Measurements from ENCODE around the gene DGCR2.
A peak's percentile ranks its signal among the peaks of the same experiment; 100 is the strongest.
"Not testable (repeated sequence)": the region's sequence is repeated elsewhere in the genome, so short reads cannot be mapped to it uniquely, and the experiment has no call there.

Gene DGCR2, protein sequence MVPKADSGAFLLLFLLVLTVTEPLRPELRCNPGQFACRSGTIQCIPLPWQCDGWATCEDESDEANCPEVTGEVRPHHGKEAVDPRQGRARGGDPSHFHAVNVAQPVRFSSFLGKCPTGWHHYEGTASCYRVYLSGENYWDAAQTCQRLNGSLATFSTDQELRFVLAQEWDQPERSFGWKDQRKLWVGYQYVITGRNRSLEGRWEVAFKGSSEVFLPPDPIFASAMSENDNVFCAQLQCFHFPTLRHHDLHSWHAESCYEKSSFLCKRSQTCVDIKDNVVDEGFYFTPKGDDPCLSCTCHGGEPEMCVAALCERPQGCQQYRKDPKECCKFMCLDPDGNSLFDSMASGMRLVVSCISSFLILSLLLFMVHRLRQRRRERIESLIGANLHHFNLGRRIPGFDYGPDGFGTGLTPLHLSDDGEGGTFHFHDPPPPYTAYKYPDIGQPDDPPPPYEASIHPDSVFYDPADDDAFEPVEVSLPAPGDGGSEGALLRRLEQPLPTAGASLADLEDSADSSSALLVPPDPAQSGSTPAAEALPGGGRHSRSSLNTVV

DNA sequence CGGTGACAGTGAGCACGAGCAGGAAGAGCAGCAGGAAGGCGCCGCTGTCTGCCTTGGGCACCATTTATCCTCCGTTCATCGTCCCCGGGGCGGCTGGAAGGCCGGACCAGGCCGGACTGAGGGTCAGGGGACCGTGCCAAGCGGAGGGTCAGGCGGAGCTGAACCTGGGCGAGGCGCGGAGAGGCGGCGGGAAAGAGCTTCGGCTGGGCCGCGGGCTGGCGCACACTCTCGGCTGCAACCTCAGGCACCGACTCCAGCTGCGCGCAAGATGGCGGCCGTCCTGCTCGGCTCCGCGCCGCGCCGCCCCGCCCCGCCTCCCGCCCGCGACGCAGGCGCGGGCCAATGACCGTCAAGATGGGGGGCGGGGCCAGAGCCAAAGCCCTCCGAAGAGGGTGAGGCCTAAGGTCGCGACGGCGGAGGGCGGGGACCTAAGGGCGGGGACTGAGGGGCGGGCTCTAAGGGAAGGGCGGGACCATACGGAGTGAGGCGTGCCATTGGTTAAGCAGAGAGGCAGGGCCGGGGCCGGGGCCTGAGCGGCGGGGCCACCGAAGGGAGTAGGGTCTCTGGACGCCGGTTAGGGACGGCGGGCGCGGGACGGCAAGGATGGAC lies at the start of gene DGCR2:
Gene DGCR2, minus strand, starts transcription at position 270 of the 609 bp plus-strand sequence. Its CDS starts 206 bp downstream, at position 64.
- DNase-seq, result peak; percentile 87

DNA sequence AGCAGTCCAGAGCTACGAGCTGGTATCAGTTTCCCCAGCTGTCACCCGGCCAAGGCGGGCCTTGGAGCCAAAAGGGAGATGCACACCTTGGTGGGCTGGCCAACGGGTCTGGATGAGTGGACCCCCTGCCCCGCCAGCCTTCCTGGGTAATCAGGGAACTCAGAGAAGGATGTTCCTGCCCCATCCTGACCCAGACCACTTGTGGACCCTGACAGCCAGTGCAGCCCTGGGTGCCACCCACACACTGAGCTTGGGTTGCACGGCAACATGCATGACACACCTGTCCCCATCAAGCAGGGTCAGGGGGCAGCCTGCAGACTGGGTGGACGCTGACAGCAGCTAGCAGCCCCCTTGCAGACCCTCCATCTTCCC lies 47.7 kb upstream of the DGCR2 start:
- no peak for DNase-seq

DNA sequence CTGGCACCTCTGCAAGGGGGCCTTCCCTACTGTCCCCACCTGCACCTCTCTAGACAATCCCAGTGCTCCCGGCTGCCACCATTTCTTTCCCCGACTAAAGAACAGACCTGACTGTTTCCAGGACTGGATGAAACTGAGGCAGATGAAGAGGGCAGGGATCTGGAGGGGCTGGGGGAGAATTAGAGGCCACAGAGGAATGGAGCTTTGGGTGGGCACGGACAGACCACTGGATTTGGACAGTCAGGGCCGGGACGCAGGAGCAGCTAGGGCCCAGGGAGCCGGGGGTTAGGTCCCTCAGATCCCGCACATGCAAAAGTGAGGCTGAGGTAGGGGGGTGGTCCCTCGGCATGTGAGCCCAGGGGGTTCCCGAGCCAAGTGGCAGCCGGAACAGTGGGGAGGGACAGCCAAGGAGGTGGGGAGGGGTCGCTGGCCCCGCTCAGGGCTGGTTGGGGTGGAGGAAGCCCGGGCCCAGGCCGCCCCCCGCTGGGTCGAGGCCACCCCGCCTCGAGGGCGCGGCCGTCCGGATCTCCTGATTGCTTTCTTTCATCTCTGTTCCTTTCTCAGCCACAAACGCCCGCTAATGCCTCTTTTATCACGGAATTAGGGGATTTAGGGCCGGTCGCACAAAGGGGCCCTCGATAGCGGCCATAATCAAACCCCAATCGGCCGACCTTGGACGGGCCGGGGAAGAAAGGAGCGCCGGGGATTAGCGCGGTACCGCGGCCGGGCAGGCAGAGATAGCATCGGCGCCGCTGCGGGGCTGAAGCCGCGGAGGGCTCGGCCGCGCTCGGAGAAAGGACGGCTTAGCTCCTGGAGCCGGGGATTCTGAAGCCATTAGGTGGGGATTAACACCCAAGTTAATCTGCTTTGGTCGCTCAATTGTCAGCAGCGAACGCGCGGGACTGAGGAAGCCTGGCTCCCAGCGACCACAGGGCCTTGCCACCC lies 47.1 kb upstream of the DGCR2 start:
- no peak for DNase-seq

DNA sequence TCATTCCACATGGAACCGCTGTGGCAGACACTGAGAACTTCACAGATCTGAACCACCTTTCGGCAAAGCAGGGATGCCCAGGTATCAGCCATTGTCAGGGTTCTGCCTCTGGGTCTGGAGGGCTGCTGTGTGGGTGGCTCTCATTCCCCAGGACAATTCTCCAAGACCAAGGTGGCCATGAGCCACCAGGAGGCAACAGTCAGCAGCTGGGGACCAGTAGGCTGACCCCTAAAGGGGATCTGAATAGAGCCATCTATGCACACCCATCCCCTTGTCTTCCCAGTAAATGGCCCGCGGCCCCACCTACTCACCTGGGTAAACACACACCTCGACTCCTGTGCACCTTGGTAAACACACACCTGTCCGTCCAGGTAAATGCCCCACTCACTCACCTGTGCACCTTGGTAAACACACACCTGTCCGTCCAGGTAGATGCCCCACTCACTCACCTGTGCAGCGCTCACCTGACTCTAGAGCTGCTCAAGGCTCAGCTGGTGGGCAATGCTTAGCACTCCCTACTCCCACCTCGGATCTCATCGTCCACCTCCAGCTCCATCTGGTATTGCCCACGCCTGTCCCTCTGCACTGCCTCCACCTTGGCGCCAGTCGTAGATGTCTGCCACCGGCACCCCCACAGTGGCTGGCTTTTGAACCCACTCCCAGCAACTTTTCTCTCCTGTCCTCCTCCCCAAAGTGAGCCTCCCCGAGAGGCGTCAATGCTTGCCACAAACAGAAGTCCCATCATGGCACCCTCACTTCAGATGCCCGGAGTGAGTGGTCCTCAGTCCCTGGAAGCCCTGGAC lies 46.1 kb upstream of the DGCR2 start:
- no peak for DNase-seq

DNA sequence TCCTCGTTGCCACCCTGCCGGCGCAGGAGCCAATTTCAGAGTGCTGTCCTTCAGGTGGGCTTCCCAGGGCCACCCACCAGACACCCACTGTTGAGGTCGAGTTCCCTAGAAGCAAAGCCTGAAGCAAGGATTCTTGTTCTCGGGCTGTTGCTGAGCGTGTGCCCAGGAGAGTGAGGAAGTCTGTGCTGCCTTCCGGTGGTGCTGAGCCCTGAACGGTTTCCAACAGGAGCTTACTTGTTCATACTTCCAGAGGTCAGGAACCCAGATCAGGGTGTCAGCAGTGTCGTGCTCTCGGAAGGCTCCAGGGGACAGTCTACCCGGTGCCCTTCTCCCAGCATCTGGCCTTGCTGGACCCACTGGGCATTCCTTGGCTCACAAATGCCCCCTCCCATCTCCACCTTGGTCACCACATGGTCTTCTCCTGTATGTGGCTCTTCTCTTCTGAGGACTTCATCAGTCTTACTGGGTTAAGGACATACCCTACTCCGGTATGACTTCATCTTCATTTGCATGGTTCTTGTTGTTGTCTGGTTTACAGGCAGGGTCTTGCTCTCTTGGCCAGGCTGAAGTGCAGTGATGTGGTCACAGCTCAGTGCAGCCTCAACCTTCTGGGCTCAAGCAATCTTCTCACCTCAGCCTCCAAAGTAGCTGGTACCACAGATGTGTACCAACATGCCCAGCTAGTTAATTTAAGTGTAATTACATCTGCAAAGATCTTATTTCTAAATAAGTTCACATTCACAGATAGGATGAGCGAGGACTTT lies 45.1 kb upstream of the DGCR2 start:
- no peak for DNase-seq

DNA sequence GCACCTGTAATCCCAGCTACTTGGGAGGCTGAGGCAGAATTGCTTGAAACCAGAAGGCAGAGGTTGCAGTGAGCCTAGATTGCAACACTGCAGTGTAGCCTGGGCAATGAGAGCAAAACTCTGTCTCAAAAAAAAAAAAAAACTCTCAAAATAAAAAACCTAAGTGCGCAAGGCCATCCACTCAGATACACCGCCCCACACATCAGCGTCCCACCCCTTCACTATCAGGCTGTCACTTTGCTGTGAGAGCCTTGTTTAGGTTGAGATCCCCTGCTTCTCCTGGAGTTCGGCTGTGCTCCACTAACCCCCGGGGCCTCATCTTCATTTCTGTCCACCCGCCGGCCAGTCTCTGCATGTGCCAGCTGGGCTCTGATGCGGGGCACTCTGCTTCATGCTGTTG lies 44.2 kb upstream of the DGCR2 start:
- no peak for DNase-seq

DNA sequence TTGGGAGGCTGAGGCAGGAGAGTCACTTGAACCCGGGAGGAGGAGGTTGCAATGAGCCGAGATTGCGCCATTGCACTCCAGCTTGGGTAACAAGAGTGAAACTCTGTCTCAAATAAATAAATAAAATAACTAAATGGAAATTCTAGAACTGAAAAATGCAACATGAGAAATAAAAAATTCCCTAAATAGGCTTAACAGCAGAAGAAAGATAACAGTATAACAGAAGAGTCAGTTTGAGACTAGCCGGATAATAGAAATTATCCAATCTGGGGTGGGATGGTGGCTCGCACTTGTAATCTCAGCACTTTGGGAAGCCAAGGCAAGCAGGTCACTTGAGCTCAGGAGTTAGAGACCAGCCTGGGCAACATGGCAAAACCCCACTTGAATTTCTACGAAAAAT lies 42.2 kb upstream of the DGCR2 start:
- DNase-seq, result no peak

DNA sequence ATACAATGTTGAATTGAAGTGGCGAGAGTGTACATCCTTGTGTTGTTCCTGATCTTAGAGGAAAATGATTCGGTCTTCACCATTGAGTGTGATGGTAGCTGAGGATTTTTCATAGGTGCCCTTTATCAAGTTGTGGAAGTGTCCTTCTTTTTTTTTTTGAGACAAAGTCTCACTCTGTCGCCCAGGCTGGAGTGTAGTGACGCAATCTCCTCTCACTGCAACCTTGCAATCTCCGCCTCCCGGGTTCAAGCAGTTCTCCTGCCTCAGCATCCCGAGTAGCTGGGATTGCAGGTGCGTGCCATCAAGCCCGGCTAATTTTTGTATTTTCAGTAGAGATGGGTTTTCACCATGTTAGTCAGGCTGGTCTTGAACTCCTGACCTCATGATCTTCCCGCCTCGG lies 36.4 kb upstream of the DGCR2 start:
- not testable (repeated sequence) for DNase-seq

DNA sequence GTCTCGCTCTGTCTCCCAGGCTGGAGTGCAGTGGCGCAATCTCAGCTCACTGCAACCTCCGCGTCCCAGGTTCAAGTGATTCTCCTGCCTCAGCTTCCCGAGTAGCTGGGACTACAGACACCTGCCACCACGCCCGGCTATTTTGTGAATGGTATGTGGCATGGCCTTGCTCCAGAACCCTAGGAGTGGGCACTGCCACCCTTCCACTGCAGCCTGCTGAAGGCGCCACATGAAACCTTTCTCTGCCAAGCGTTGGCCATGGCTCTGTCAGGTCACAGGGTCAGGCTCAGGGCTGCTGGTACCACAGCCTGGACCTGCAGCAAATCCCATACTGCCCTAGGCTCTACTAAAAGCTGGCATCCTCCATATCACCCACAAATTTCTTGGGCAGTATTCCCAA lies 33.9 kb upstream of the DGCR2 start:
- DNase-seq, result not testable (repeated sequence)

DNA sequence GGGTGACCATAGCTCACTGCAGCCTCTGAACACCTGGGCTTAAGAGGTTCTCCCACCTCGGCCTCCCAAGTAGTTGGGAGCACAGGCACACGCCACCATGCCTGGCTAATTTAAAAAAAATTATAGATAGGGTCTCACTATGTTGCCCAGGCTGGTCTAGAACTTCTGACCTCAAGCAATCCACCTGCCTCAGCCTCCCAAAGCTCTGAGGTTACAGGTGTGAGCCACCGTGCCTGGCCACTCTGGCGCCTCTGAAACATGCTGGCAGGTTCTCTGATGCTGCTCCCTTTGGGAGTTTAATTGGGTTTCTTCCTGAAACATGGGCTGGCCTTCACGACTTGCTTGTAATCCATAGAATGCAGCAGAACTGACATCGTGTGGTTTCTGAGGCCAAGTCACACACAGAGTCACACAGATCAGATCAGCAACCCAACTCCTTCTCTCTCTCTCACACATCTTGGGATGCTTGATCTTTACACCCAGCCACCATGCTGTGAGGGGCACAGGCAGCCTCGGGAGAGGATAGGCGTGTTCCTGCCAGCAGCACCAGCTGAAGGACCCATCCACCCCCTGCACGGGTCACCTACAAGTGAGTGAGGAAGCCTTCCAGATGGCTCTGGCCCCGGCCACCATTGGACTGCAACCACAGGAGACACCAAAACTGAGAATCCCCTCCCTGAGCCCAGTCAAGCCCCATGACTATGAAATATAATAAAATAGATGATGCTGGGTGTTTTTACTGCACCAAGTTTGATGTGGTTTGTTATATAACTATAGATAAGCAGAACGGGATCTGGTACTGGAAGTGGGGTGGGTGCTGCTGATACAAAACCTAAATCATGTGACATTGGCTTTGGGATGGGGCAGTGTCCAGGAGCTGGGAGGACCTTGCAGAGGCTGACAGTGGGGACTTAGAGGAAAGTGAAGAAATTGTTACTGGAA lies 31.0 kb upstream of the DGCR2 start:
- no peak for DNase-seq

DNA sequence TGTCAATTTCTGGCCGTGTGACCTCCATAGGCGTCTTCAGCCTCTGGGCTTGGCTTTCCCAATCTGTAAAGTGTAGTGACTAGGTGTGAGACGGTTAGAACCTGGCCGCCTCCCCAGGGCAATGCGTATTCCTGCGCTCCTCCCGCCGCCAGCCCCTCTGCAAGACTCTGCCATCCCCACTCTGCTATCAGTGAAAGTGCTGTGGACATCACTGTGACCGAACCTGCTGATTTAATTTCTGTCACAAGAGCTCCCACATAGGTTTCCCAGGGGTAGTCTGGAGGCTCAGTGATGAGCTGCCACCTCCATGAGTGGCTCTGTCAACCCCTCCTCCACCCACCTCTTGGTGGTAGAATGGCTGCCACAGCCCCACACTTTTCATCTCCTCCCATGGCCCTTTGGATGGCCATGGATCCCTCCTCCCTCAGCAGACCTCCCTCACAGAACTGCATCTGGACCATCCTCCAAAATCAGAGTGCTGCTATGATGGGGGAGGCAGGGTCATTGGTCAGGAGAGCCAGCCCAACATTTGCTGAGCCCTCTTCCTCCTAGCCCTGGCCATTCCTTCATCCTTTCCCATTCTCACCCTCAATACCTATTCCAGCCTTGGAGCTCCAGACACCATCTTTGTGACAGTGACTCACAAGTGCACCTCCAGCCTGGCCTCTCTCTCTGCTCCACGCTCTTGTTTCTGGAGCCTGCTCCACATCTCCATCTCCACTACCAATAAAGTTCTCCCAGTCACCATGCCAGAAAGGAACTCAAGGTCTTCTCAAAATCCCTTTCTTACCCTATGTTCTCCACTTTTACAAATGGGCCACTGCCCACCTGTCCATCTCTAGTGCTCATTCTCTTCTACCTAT lies 29.3 kb upstream of the DGCR2 start:
- no peak for DNase-seq

DNA sequence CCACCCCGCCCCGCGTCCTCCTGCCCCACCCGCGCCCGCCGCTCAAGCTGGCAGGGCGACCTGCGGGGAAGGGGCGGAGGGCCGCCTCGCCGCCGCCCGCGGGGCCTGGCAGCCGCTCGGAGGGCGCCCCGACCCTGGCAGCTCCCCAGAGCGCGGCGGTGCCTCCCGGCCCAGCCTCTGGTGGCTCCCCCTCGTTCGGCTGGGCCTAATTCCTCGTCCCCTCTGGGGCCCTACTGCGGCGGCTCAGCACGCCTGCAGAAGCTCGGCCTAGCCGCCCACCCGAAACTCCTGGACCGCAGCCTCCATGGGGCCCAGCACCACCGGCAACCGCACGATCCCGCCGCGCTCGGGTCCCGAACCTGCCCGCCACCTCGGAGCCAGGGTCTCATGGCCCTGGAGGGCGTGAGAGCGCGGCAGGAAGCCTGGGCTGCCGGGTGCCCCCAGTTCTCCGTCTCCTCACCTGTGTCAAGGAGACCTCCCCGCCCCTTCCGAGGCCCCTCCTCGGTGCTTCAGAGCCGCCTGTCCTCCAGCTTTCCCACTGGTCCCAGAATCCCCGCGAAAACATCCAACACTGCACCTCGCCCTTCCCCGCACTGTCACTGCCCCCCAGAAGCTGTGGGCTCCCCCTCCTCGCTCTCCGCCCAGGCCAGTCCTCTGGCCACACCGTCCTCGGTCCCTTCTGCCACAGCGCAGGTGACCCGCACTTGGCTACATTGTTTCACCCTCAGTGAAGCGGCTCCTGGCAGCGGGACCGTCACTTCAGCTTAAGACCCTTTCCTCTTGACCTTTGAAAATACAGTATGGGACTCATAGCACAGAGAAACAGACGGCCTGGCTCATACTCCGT lies 28.5 kb upstream of the DGCR2 start:
- no peak for DNase-seq

DNA sequence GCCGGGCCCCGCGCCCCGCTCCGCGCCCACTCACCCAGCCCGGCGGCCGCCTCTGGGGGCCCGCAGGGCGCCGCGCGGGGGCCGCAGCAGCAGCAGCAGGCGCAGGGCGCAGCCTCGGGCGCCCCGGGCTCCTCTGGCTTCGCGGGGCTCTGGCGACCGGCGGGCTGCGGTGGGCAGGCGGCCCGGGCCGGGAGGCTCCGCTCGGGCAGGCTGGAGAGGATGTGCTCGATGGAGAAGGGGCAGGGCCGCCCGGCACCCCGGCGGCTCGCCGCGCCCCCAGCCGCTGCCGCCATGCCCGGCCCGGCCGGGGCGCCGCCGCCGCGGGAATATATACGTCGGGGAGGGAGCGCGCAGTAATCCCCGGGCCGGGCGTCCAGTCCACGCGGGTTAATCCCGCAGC lies 27.8 kb upstream of the DGCR2 start, which contains the start of gene GSC2:
Gene GSC2, minus strand, starts transcription at position 302 of the 400 bp plus-strand sequence. Its CDS starts 9 bp downstream, at position 293.
- no peak for DNase-seq

DNA sequence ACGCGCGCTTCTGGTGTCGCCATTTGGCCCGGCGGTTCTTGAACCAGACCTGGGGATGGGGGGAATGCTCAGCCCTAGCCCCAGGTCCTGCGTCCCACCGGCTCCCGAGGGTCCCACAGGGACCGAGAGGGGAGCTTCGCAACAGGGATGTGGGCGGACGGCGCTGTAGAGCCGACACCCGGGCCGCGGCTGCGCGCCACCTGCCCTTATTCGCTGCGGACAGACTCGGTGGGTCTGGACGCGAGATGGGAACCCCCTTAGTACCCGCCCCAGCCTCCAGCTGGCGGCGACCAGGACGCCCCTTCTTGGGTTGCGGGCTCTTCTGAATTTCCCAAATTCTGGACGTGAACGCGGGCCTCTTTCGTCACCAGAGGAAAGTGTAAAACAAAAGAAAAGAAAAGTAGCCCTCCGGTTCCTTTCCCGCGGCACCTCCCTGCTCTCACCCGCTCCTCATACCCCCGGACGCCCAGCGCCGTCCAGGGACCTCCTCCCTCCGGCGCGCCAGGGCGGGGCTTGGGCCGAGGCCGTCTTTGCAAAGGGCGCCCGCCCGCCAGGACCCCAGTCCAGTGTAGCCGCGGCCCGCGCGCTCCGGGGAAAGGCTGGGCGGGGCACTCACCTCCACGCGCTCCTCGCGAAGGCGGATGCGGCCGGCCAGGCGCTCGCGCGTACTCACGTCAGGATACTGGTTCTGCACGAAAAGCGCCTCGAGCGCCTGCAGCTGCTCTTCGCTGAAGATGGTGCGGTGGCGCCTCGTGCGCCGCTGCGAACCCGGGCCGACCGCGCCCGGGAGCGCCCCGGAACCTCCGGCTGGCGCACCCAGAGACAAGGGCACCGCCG lies 27.1 kb upstream of the DGCR2 start:
- no peak for DNase-seq

DNA sequence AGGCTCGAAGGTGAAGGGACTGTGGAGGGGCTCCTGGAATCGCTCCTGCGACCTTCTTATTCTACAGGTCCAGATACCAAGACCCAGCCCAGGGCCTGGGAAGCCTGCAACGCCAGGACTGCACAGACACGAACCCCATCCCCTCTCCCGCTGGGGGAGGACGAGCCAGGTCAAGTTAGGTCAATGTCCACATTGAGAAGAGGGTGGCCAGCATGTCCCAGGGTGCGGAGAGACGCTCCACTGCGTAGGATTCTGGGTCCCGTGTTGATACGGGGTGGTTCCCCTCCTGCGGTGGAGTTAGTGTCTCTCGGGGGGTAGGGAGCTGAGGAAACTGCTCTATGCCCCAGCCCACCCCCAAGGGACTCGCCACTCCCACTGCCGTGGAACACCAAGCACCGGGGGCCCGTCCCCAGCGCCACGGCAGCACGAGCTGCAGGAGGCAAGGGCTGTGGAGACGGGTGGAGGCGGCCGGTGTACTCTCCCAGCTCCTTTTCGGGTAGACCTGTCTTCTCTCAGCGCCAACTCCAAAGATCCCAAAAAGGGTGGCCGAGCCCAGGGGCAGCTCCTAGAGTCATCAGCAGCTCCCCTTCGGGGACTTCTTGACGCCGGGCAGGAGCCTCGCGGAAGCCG lies 26.3 kb upstream of the DGCR2 start:
- no peak for DNase-seq

DNA sequence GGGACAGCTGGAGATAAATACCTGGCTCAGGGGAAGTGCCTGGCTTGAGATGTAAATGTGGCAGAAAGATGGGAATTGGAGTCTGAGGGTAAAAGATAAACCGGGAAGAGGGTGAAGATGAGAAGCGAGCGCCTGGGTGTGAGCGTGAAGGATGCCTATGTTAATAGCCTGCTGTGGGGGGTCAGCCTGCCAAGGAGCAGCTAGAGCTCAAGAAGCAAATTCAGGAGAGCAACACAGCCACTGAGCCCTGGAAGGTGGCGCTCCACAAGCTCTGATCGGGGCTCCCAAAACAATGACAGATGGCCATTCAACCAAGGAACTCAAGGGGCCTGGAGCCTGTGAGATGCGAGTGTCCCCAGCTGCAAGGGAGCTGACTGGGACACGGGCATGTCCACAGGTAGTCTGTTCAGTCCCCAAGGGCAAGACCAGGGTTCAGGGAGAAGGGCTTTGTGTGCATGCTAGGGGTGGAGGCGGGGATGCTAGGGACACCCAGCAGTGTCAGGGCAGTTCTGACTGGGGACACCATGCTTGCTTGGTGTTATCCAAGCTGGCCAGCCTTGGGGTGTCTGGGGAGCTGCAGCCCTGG lies 25.1 kb upstream of the DGCR2 start:
- DNase-seq, result no peak
